HG03521 (cell line): Measurements from ENCODE around the gene FOSL1.

Experiments used
- ATAC-seq: cut with Tn5 transposase; IDR thresholded peaks from one replicate; pipeline ENCODE4 v1.9.1; 2021; ENCODE audit warnings: mild to moderate bottlenecking, moderate library complexity; ENCODE audit not compliant: unreplicated experiment

Gene FOSL1

GRCh38 chr11:65882120-65883057 is 17.8 kb downstream of the FOSL1 start:
- no peak for ATAC-seq

- no peak for ATAC-seq
Observed at GRCh38 chr11:65880844-65881421, 19.3 kb downstream of the FOSL1 start.

- no peak for ATAC-seq
Observed at GRCh38 chr11:65880027-65880426, 20.2 kb downstream of the FOSL1 start.

- ATAC-seq = no peak
Observed at GRCh38 chr11:65879617-65880016, 20.6 kb downstream of the FOSL1 start, which contains the start of gene CTSW. CTSW (plus strand) TSS chr11:65879837; CDS start chr11:65879855, 18 bp downstream.

GRCh38 chr11:65873318-65874156 is 26.7 kb downstream of the FOSL1 start:
- peak; percentile 87 for ATAC-seq

GRCh38 chr11:65872586-65873317 is 27.4 kb downstream of the FOSL1 start, which contains the start of gene EFEMP2:
EFEMP2 (minus strand) TSS chr11:65872800; CDS start chr11:65872354, 446 bp downstream.
- no peak for ATAC-seq

GRCh38 chr11:65871811-65872548 is 28.2 kb downstream of the FOSL1 start:
- ATAC-seq = no peak

- ATAC-seq = no peak
Observed at GRCh38 chr11:65870706-65871681, 29.2 kb downstream of the FOSL1 start.

- ATAC-seq = no peak
Observed at GRCh38 chr11:65870307-65870658, 29.9 kb downstream of the FOSL1 start.

GRCh38 chr11:65869643-65870306 is 30.4 kb downstream of the FOSL1 start:
- ATAC-seq = no peak

- ATAC-seq = no peak
Observed at GRCh38 chr11:65868907-65869306, 31.3 kb downstream of the FOSL1 start.

- no peak for ATAC-seq
Observed at GRCh38 chr11:65868076-65868667, 32.0 kb downstream of the FOSL1 start.

GRCh38 chr11:65867284-65868071 is 32.7 kb downstream of the FOSL1 start:
- no peak for ATAC-seq

- no peak for ATAC-seq
Observed at GRCh38 chr11:65866509-65867283, 33.5 kb downstream of the FOSL1 start.

GRCh38 chr11:65865550-65866172 is 34.5 kb downstream of the FOSL1 start:
- ATAC-seq = no peak
